Myocyte (in vitro differentiated cells): ENCODE data around the gene PCDHGB6. TPM values are rescaled to one million over a fixed set of nuclear protein-coding genes. Genes with fewer than 3 reads are reported as not detected.
A peak's percentile ranks its signal among the peaks of the same experiment; 100 is the strongest.
"Not testable (repeated sequence)": the region's sequence is repeated elsewhere in the genome, so short reads cannot be mapped to it uniquely, and the experiment has no call there.

Experiments
- DNase-seq: peaks from one replicate; pipeline ENCODE4 v3.0.0-alpha.2; 2012; ENCODE audit warnings: low read depth
- total RNA-seq: library from RNA; depleted of rRNA; stranded (reverse); fragments of >200 nt; gene quantifications from 2 replicates; pipeline ENCODE4 v1.2.3, GENCODE V29; 2014

Gene PCDHGB6
- total RNA-seq, 1 donor from 2014 or later, result 0.96 TPM

DNA sequence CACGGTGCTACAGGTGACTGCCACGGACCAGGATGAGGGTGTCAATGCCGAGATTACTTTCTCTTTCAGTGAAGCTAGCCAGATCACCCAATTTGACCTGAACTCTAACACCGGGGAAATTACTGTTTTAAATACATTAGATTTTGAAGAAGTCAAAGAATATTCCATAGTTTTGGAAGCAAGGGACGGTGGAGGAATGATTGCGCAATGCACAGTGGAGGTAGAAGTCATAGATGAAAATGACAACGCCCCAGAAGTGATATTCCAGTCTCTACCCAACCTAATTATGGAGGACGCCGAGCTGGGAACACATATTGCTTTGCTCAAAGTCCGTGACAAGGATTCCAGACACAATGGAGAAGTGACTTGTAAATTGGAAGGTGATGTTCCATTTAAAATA lies 19.2 kb upstream of the PCDHGB6 start:
- no peak for DNase-seq

DNA sequence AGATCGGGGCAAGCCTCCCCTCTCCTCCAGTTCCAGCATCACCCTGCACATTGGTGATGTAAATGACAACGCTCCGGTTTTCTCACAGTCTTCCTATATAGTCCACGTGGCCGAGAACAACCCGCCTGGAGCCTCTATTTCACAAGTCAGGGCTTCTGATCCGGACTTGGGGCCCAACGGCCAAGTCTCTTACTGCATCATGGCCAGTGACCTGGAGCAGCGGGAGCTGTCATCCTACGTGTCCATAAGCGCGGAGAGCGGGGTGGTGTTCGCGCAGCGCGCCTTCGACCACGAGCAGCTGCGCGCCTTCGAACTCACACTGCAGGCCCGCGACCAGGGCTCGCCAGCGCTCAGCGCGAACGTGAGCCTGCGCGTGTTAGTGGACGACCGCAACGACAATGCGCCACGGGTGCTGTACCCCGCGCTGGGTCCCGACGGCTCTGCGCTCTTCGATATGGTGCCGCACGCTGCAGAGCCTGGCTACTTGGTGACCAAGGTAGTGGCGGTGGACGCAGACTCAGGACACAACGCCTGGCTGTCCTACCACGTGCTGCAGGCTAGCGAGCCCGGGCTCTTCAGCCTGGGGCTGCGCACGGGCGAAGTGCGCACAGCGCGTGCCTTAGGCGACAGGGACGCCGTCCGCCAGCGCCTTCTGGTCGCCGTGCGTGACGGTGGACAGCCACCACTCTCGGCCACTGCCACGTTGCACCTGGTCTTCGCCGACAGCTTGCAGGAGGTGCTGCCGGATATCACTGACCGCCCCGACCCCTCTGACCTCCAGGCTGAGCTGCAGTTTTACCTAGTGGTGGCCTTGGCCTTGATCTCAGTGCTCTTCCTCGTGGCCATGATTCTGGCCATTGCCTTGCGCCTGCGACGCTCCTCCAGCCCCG lies 18.4 kb upstream of the PCDHGB6 start:
- DNase-seq, result no peak

DNA sequence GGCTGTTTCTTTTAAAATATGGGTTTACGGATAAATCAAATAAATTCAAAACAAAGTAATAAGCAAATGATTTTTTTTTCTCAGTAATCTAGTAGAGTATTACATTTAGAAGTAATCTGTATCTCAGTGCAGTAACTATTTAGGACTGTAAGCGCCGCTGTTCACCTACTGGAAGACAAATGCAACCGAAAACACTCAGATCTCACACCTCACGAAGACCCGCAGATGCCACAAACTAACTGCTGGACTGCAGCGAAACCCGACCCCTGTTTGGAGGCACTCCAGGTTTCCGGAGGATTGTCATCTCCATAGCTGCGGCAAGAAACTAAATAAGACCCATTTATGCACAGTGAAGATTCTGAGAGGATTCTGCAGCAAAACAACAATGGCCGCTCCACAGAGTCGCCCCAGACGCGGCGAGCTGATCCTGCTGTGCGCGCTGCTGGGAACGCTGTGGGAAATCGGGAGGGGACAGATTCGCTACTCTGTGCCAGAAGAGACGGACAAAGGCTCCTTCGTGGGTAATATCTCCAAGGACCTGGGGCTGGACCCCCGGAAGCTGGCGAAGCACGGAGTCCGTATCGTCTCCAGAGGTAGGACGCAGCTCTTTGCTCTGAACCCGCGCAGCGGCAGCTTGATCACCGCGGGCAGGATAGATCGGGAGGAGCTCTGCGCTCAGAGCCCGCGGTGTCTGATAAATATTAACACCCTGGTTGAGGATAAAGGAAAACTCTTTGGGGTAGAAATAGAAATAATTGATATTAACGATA lies 15.2 kb upstream of the PCDHGB6 start, which contains the start of gene PCDHGA8:
PCDHGA8 (plus strand) TSS at position 205 of the 770 bp plus-strand sequence; CDS start at position 386, 181 bp downstream.
- DNase-seq, result peak; percentile 14

DNA sequence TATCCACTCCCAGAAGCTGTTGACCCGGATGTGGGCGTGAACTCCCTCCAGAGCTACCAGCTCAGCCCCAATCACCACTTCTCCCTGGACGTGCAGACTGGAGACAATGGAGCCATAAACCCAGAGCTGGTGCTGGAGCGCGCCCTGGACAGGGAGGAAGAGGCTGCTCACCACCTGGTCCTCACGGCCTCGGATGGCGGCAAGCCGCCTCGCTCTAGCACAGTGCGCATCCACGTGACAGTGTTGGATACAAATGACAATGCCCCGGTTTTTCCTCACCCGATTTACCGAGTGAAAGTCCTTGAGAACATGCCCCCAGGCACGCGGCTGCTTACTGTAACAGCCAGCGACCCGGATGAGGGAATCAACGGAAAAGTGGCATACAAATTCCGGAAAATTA lies 14.6 kb upstream of the PCDHGB6 start:
- no peak for DNase-seq

DNA sequence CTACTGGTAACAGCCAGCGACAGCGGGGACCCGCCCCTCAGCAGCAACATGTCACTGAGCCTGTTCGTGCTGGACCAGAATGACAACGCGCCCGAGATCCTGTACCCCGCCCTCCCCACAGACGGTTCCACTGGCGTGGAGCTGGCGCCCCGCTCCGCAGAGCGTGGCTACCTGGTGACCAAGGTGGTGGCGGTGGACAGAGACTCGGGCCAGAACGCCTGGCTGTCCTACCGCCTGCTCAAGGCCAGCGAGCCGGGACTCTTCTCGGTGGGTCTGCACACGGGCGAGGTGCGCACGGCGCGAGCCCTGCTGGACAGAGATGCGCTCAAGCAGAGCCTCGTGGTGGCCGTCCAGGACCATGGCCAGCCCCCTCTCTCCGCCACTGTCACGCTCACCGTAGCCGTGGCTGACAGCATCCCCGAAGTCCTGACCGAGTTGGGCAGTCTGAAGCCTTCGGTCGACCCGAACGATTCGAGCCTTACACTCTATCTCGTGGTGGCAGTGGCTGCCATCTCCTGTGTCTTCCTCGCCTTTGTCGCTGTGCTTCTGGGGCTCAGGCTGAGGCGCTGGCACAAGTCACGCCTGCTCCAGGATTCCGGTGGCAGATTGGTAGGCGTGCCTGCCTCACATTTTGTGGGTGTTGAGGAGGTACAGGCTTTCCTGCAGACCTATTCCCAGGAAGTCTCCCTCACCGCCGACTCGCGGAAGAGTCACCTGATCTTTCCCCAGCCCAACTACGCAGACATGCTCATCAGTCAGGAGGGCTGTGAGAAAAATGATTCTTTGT lies 13.2 kb upstream of the PCDHGB6 start:
- DNase-seq, result not testable (repeated sequence)

DNA sequence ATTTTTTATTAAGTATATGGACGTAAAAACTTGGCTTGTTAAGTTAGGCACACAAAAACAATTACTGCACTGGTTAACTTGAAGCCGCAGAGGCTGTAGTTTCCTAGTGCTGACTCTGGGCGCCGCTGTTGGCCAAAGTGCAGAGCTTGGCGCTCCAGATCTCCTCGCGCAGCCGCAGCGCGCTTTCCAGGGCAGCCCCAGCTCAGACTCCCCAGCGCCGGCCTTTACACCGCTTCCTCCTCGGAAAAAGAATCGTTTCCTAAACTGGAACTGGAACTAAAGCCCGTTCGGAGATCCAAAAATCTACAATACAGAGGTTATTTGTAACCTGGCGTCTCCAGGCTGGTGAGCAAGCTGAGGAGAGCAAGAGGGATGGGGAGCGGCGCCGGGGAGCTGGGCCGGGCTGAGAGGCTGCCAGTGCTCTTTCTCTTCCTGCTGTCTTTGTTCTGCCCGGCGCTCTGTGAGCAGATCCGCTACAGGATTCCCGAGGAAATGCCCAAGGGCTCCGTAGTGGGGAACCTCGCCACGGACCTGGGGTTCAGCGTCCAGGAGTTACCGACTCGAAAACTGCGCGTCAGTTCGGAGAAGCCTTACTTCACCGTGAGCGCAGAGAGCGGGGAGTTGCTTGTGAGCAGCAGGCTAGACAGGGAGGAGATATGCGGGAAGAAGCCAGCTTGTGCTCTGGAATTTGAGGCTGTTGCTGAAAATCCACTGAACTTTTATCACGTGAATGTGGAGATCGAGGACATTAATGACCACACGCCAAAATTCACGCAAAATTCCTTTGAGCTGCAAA lies 9.9 kb upstream of the PCDHGB6 start, which contains the start of gene PCDHGB5:
PCDHGB5 (plus strand) TSS at position 192 of the 796 bp plus-strand sequence; CDS start at position 373, 181 bp downstream.
- not testable (repeated sequence) for DNase-seq

DNA sequence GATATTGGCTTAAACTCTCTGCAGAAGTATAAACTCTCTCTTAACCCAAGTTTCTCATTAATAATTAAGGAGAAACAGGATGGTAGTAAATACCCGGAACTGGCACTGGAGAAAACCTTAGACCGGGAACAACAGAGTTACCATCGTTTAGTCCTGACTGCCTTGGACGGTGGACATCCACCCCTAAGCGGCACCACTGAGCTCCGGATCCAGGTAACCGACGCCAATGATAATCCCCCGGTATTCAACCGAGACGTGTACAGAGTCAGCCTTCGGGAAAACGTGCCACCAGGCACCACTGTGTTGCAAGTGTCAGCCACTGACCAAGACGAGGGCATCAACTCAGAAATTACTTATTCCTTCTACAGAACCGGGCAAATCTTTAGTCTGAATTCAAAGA lies 9.2 kb upstream of the PCDHGB6 start:
- no peak for DNase-seq

DNA sequence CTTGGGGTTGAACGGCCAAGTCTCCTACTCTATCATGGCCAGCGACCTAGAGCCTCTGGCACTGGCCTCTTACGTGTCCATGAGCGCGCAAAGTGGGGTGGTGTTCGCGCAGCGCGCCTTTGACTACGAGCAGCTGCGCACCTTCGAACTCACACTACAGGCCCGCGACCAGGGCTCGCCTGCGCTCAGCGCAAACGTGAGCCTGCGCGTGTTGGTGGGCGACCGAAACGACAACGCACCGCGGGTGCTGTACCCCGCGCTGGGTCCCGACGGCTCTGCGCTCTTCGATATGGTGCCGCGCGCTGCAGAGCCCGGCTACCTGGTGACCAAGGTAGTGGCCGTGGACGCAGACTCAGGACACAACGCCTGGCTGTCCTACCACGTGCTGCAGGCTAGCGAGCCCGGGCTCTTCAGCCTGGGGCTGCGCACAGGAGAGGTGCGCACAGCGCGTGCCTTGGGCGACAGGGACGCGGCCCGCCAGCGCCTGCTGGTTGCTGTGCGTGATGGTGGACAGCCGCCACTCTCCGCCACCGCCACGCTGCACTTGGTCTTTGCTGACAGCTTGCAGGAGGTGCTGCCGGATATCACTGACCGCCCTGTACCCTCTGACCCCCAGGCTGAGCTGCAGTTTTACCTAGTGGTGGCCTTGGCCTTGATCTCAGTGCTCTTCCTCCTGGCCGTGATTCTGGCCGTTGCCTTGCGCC lies 8.1 kb upstream of the PCDHGB6 start:
- DNase-seq, result no peak

DNA sequence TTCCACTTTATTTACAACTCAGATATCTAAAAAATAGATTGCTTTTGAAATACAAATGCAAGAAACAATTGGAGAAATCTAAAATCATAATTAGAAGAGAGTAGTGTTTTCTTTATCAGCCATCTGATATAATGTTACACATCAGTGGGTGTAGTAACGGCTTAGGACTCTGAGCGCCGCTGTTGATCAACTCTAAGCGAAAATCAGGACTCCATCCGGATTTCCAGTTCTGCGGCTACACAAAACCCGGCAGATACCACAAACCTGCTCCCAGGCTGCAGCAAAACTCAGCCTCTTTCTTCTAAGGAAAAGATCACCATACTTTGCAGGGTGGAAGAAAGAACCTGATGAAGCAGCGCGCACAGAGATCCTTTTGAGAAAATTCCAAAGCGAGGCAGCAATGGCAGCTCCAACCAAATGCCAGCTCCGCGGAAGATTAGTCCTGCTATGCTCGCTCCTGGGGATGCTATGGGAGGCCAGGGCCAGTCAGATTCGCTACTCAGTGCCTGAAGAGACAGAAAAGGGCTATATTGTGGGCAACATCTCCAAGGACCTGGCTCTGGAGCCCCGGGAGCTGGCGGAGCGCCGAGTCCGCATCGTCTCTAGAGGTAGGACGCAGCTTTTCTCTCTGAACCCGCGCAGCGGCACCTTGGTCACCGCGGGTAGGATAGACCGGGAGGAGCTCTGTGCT lies 5.1 kb upstream of the PCDHGB6 start, which contains the start of gene PCDHGA9:
PCDHGA9 (plus strand) TSS at position 226 of the 691 bp plus-strand sequence; CDS start at position 401, 175 bp downstream.
- DNase-seq, result no peak

DNA sequence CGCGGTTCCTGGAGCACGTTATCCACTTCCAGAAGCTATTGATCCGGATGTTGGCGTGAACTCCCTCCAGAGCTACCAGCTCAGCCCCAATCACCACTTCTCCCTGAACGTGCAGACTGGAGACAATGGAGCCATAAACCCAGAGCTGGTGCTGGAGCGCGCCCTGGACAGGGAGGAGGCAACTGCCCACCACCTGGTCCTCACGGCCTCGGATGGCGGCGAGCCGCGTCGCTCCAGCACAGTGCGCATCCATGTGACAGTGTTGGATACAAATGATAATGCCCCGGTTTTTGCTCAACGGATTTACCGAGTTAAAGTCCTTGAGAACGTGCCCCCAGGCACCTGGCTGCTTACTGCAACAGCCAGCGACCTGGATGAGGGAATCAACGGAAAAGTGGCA lies 4.4 kb upstream of the PCDHGB6 start:
- DNase-seq, result no peak

DNA sequence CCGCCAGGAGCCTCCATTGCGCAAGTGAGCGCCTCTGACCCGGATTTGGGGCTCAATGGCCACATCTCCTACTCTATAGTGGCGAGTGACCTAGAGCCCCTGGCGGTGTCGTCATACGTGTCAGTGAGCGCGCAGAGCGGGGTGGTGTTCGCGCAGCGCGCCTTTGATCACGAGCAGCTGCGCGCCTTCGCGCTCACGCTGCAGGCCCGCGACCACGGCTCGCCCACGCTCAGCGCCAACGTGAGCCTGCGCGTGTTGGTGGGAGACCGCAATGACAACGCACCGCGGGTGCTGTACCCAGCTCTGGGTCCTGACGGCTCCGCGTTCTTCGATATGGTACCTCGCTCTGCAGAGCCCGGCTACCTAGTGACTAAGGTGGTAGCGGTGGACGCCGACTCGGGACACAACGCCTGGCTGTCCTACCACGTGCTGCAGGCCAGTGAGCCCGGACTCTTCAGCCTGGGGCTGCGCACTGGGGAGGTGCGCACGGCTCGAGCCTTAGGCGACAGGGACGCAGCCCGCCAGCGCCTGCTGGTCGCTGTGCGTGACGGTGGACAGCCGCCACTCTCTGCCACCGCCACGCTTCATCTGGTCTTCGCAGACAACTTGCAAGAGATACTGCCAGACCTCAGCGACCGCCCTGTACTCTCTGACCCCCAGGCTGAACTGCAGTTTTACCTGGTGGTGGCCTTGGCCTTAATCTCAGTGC lies 1.9 kb downstream of the PCDHGB6 start:
- no peak for DNase-seq

DNA sequence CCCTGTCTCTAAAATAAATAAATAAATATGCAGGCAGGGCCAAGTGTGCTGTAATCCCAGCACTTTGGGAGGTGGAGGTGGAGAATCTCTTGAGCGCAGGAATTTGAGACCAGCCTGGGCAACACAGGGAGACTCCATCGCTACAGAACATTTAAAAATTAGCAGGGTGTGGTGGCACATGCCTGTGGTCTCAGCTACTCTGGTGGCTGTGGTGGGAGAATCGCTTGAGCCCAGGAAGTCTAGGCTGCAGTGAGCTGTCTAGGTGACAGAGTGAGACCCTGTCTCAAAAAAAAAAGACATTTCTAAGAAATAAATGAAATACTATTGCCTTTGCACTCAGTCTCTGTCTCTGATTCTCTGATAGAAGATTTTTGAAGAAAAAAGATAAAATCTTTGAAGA lies 3.8 kb downstream of the PCDHGB6 start:
- DNase-seq, result peak; percentile 37

DNA sequence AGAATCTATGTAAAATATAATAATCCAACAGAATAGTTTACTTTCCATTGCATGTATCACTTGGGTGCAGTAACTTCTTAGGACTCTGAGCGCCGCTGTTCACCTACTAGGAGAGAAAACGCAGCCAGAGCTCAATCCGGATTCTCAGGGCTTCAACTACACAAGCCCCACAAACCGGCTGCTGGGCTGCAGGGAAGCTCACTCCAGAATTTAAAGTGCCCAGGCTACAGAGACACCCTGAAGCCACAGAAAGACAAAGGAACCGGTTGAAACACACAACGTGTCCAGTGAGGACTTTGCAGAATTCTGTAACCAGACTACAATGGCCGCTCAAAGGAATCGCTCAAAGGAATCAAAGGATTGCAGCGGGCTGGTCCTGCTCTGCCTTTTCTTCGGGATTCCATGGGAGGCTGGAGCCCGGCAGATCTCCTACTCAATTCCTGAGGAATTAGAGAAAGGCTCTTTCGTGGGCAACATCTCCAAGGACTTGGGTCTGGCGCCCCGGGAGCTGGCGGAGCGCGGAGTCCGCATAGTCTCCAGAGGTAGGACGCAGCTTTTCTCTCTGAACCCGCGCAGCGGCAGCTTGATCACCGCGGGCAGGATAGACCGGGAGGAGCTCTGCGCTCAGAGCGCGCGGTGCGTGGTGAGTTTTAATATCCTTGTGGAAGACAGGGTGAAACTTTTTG lies 5.2 kb downstream of the PCDHGB6 start, which contains the start of gene PCDHGA10:
PCDHGA10 (plus strand) TSS at position 134 of the 686 bp plus-strand sequence; CDS start at position 323, 189 bp downstream.
- peak; percentile 83 for DNase-seq

DNA sequence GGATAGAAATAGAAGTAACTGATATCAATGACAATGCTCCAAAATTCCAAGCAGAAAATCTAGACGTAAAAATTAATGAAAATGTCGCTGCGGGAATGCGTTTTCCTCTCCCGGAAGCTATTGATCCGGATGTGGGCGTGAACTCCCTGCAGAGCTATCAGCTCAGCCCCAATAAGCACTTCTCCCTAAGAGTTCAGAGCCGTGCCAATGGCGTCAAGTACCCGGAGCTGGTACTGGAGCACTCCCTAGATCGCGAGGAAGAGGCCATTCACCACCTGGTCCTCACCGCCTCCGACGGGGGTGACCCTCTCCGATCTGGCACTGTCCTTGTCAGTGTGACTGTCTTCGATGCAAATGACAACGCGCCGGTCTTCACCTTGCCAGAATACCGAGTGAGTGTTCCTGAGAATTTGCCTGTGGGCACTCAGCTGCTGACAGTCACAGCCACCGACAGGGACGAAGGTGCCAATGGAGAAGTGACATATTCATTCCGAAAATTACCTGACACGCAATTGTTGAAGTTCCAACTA lies 5.8 kb downstream of the PCDHGB6 start:
- DNase-seq, result peak; percentile 5

DNA sequence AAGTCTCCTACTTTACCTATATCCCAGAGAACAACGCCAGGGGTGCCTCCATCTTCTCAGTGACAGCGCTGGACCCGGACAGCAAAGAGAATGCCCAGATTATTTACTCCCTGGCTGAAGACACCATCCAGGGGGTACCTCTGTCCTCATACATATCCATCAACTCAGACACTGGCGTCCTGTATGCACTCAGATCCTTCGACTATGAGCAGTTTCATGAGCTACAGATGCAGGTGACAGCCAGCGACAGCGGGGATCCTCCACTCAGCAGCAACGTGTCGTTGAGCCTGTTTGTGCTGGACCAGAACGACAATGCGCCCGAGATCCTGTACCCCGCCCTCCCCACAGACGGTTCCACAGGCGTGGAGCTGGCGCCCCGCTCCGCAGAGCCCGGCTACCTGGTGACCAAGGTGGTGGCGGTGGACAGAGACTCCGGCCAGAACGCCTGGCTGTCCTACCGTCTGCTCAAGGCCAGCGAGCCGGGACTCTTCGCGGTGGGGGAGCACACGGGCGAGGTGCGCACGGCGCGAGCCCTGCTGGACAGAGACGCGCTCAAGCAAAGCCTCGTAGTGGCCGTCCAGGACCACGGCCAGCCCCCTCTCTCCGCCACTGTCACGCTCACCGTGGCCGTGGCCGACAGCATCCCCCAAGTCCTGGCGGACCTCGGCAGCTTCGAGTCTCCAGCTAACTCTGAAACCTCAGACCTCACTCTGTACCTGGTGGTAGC lies 6.9 kb downstream of the PCDHGB6 start:
- not testable (repeated sequence) for DNase-seq

DNA sequence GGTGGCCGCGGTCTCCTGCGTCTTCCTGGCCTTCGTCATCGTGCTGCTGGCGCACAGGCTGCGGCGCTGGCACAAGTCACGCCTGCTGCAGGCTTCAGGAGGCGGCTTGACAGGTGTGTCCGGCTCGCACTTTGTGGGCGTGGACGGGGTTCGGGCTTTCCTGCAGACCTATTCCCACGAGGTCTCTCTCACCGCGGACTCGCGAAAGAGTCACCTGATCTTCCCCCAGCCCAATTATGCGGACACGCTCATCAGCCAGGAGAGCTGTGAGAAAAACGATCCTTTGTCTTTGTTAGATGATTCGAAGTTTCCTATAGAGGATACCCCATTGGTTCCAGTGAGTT lies 7.4 kb downstream of the PCDHGB6 start:
- DNase-seq, result not testable (repeated sequence)
